ENCODE results near the gene TMPRSS7.

The TMPRSS7 gene

DNA sequence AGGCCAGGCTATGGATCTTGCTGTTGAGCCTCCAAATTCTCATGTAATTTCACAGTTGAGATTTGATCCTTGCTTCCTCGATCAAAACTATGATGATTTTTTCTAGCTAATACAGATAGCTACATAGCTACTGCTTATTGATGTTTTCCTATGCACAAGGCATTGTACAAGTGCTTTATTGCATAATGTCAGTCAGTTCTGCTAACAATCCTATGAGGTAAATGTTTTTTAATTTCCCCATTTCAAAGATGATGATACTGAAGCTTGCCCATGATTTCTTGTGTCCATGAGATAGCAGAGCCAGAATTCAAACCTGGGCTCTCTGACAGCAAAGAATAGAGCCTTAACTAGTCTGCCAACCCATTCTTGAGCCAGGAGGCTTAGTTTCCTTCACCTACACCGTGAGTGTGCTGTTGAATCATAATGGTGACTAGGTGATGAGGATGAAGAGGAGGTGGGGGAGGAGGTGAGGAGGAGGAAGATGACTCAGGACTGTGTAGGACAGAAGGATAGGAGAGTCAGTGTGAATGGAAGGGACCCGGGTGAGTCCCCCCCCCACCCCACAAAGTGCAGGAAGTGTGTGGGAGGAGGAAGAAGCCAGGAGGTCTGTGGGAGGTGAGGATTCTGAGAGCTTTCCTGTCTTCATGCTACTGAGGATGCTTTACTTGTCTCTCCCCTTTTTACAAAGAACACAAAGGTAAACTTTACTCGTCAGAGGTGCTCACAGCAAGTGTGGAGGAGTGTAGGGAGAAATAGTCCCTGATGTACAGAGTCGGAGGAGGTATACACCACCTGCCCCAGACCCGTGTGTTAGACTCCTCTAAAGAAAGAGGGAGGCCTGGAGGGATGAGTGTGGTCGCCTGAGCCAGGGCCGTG lies 32.2 kb upstream of the TMPRSS7 start:
- H3K27me3 ChIP-seq (ENCODE audit: control insufficient read depth in 1 of 2, insufficient read depth in 2 of 2, low read length in 2 of 2) = peaks cover 4 to 11% of the 10 kb centered on the region in 2 donors
- H3K9me3 ChIP-seq (ENCODE audit: control insufficient read depth in 1 of 2, low read length in 2 of 2) = no peaks in the 10 kb centered on the region
- no peak overlapping the region for H3K9ac ChIP-seq (ENCODE audit: low read depth in 1 of 2, low read length in 2 of 2)
- H3K4me3 ChIP-seq (ENCODE audit: low read depth in 1 of 2, low read length in 2 of 2) = no peak overlapping the region
- H3K27ac ChIP-seq (ENCODE audit: low read depth, low read length) = no peak overlapping the region
- H3K36me3 ChIP-seq (ENCODE audit: control insufficient read depth in 1 of 2, insufficient read depth in 2 of 2, low read length in 2 of 2) = no peaks in the 10 kb centered on the region
- peaks cover 8 to 18% of the 10 kb centered on the region in 2 donors for H3K4me1 ChIP-seq (ENCODE audit: control insufficient read depth in 1 of 2, insufficient read depth in 2 of 2, low read length in 2 of 2)

DNA sequence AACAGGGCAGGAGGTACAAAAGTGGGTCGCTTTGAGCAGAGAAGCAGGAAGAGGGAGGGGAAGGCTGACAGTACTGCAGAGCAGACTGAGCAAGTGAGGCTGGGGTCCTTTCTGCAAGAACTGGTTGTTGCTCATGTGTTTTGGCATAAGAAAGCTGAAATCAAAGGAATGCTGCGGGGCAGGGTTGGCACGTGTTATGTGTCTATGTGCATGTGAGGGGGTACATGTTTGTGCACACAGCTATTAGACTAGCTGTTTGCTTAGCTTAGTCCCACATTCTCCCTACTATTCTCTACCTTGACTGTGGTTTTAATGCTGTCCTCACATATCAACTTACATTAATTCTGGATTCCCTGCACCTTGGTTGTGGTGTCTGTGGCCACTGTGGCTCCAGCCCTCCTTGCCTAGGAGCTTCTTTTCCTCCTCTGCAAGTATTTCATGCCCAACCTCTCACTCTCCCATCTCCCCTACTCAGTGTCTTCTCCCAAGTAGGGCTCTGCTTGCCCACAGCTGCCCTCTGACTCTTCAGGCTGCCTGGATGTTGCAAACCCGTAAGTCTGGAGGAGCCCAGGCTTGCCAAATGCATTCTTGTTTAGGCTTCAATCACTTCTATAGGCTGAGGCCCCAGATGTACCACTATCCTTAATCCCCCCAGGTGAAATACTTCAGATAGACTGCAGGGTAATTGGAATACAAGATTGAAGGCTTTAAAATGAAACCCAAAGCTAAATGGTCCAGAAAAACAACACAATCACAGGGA lies 31.0 kb upstream of the TMPRSS7 start:
- no peaks in the 10 kb centered on the region for H3K9me3 ChIP-seq (ENCODE audit: control insufficient read depth in 1 of 2, low read length in 2 of 2)
- H3K4me3 ChIP-seq (ENCODE audit: low read depth in 1 of 2, low read length in 2 of 2) = no peak overlapping the region
- no peak overlapping the region for H3K27ac ChIP-seq (ENCODE audit: low read depth, low read length)
- H3K4me1 ChIP-seq (ENCODE audit: control insufficient read depth in 1 of 2, insufficient read depth in 2 of 2, low read length in 2 of 2) = peaks cover 6 to 16% of the 10 kb centered on the region in 2 donors
- no peaks in the 10 kb centered on the region for H3K36me3 ChIP-seq (ENCODE audit: control insufficient read depth in 1 of 2, insufficient read depth in 2 of 2, low read length in 2 of 2)
- peaks cover 2 to 9% of the 10 kb centered on the region in 2 donors for H3K27me3 ChIP-seq (ENCODE audit: control insufficient read depth in 1 of 2, insufficient read depth in 2 of 2, low read length in 2 of 2)
- H3K9ac ChIP-seq (ENCODE audit: low read depth in 1 of 2, low read length in 2 of 2) = no peak overlapping the region

DNA sequence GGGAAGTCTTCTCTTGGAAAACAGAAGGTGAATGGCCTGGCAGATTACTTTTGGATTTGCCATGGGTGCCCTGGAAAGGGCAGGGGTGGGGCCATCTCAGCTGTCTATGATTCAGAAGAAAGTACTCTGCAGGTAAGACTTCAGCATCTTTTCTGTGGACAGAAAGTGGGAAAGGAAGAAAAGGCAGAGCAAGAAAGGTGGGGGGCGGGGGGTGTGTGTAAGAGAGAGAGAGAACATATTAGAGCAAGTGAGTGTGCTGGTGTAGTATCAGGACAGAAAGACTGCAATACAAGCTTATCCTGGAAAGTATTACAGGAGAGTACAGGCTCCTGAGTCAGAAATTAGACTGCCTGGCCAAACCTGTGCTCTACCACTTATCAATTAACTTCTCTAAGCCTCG lies 30.3 kb upstream of the TMPRSS7 start:
- Histone ChIP-seq H3K27me3 (ENCODE audit: control insufficient read depth in 1 of 2, insufficient read depth in 2 of 2, low read length in 2 of 2) (peaks cover 0 to 6% of the 10 kb centered on the region in 2 donors), H3K9me3 (ENCODE audit: control insufficient read depth in 1 of 2, low read length in 2 of 2) (no peaks in the 10 kb centered on the region), H3K27ac (ENCODE audit: low read depth, low read length) (no peak overlapping the region), H3K4me3 (ENCODE audit: low read depth in 1 of 2, low read length in 2 of 2) (no peak overlapping the region), H3K9ac (ENCODE audit: low read depth in 1 of 2, low read length in 2 of 2) (no peak overlapping the region), H3K36me3 (ENCODE audit: control insufficient read depth in 1 of 2, insufficient read depth in 2 of 2, low read length in 2 of 2) (no peaks in the 10 kb centered on the region), H3K4me1 (ENCODE audit: control insufficient read depth in 1 of 2, insufficient read depth in 2 of 2, low read length in 2 of 2) (peaks cover 0 to 9% of the 10 kb centered on the region in 2 donors)

DNA sequence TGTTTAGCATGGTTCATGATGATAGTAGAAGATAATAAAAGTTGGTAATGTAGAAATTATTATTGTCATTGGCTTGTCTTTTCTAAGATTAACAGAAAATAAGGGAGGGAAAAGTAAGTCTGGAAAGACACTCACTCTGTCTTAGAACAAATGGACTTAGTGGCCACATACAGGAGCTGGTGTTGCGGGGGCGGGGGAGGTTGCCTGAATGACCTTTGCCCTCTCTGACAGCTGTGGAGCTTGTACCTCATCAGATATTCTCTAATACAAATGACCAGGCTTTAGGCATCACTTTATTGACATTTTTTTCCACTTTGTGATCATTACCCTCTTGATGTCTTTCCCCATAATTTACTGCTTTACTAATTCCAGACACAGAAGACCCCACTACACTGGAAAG lies 29.9 kb upstream of the TMPRSS7 start:
- Histone ChIP-seq H3K27ac (ENCODE audit: low read depth, low read length) (no peak overlapping the region), H3K36me3 (ENCODE audit: control insufficient read depth in 1 of 2, insufficient read depth in 2 of 2, low read length in 2 of 2) (no peaks in the 10 kb centered on the region)

DNA sequence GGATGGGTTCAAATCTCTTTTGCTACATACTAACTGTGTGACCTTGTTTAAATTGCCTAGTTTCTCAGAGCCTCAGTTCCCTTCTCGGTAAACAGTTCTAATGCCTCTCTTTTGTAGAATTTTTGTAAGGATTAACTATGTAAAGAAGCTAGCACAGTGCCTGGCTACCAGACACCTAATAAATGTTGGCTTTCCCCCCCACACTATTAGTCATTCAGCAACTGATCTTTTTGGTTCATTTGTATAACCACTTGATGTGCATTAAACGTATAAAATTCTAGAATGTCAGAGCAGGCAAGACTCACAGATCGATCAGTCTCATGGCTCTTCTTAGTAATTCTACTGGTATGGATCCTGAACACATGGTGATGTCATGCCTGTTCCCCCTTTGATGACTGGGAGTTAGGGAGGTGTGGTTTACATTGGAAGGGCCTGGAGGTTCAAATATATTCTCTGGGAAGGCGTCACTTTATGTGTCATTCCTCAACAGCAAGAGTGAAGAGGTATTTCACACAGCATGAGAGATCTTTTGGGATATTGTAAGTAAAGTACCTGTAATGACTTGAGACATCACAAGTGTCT lies 29.4 kb upstream of the TMPRSS7 start:
- Histone ChIP-seq H3K36me3 (ENCODE audit: control insufficient read depth in 1 of 2, insufficient read depth in 2 of 2, low read length in 2 of 2) (no peaks in the 10 kb centered on the region), H3K4me1 (ENCODE audit: control insufficient read depth in 1 of 2, insufficient read depth in 2 of 2, low read length in 2 of 2) (peaks cover 0 to 5% of the 10 kb centered on the region in 2 donors), H3K27me3 (ENCODE audit: control insufficient read depth in 1 of 2, insufficient read depth in 2 of 2, low read length in 2 of 2) (no peaks in the 10 kb centered on the region), H3K4me3 (ENCODE audit: low read depth in 1 of 2, low read length in 2 of 2) (no peak overlapping the region), H3K9me3 (ENCODE audit: control insufficient read depth in 1 of 2, low read length in 2 of 2) (no peaks in the 10 kb centered on the region), H3K9ac (ENCODE audit: low read depth in 1 of 2, low read length in 2 of 2) (no peak overlapping the region), H3K27ac (ENCODE audit: low read depth, low read length) (no peak overlapping the region)

More for the DNA sequence above, 29.9 kb upstream of the TMPRSS7 start:
- Histone ChIP-seq H3K4me3 (ENCODE audit: low read depth in 1 of 2, low read length in 2 of 2) (no peak overlapping the region), H3K9ac (ENCODE audit: low read depth in 1 of 2, low read length in 2 of 2) (no peak overlapping the region), H3K27me3 (ENCODE audit: control insufficient read depth in 1 of 2, insufficient read depth in 2 of 2, low read length in 2 of 2) (peaks cover 0 to 2% of the 10 kb centered on the region in 2 donors), H3K9me3 (ENCODE audit: control insufficient read depth in 1 of 2, low read length in 2 of 2) (no peaks in the 10 kb centered on the region), H3K4me1 (ENCODE audit: control insufficient read depth in 1 of 2, insufficient read depth in 2 of 2, low read length in 2 of 2) (peaks cover 0 to 5% of the 10 kb centered on the region in 2 donors)

DNA sequence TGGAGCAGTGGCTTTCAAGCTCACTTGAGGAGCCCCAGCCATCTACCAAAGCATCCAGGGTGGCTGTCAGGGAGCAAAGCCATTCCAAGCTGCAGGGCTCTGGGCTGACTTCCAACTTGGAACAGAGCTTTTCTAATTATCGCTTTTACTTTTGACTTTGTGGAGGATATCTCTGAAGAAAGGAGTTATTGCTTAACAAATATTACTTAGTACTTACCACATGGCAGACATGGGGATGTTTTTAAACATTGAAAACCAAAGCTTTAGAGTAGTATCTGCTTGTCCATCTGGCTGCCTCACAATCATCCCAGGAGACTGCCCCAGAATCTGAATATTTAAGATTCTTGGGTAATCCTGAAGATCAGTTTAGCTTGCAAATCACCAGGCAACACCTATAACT lies 26.9 kb upstream of the TMPRSS7 start:
- H3K9ac ChIP-seq (ENCODE audit: low read depth in 1 of 2, low read length in 2 of 2) = no peak overlapping the region
- no peak overlapping the region for H3K27ac ChIP-seq (ENCODE audit: low read depth, low read length)
- no peaks in the 10 kb centered on the region for H3K36me3 ChIP-seq (ENCODE audit: control insufficient read depth in 1 of 2, insufficient read depth in 2 of 2, low read length in 2 of 2)
- no peaks in the 10 kb centered on the region for H3K9me3 ChIP-seq (ENCODE audit: control insufficient read depth in 1 of 2, low read length in 2 of 2)
- no peaks in the 10 kb centered on the region for H3K27me3 ChIP-seq (ENCODE audit: control insufficient read depth in 1 of 2, insufficient read depth in 2 of 2, low read length in 2 of 2)
- no peak overlapping the region for H3K4me3 ChIP-seq (ENCODE audit: low read depth in 1 of 2, low read length in 2 of 2)
- peaks cover 0 to 5% of the 10 kb centered on the region in 2 donors for H3K4me1 ChIP-seq (ENCODE audit: control insufficient read depth in 1 of 2, insufficient read depth in 2 of 2, low read length in 2 of 2)

DNA sequence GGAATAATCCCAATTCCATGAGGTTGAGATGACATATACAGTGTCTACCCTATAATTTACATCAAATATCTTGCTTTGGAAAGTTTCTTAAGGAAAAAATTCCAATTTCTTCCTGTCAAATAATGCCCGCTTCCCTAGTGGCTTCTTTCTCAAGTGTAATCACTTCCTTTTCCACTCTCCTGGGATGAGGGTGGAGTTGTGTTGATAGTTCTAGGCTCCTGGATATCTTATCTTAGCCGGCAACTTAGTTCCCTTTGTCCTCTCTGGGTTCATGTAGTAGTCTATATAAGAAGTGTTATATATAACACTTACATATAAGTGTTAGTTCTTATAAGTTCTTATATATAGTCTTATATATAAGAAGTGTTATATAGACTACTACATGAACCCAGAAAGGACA lies 24.9 kb upstream of the TMPRSS7 start:
- Histone ChIP-seq H3K4me3 (ENCODE audit: low read depth in 1 of 2, low read length in 2 of 2) (no peak overlapping the region), H3K9ac (ENCODE audit: low read depth in 1 of 2, low read length in 2 of 2) (no peak overlapping the region), H3K36me3 (ENCODE audit: control insufficient read depth in 1 of 2, insufficient read depth in 2 of 2, low read length in 2 of 2) (no peaks in the 10 kb centered on the region), H3K27ac (ENCODE audit: low read depth, low read length) (no peak overlapping the region), H3K9me3 (ENCODE audit: control insufficient read depth in 1 of 2, low read length in 2 of 2) (no peaks in the 10 kb centered on the region), H3K4me1 (ENCODE audit: control insufficient read depth in 1 of 2, insufficient read depth in 2 of 2, low read length in 2 of 2) (peaks cover 4 to 9% of the 10 kb centered on the region in 2 donors), H3K27me3 (ENCODE audit: control insufficient read depth in 1 of 2, insufficient read depth in 2 of 2, low read length in 2 of 2) (no peaks in the 10 kb centered on the region)

DNA sequence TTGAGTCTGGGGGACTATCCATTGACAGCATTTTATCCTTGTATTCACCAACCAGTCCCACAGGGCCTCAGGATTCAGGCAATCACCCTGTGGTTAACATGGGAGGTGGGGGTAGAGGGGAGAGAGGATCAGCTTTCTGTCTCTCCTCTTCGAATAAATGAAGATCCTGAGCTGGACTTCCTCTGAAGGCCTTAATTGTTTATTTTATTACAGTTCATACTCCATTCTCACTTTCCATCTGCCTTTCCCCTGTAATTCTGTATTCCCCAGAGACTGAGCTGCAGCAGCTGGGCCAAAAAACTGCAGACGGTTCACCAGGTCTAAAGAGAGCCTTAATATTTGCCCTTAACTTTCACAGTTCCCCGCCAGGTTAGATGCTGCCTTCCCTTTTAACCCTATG lies 23.9 kb upstream of the TMPRSS7 start:
- H3K27me3 ChIP-seq (ENCODE audit: control insufficient read depth in 1 of 2, insufficient read depth in 2 of 2, low read length in 2 of 2) = no peaks in the 10 kb centered on the region
- peaks cover 4 to 6% of the 10 kb centered on the region in 2 donors for H3K4me1 ChIP-seq (ENCODE audit: control insufficient read depth in 1 of 2, insufficient read depth in 2 of 2, low read length in 2 of 2)
- H3K9me3 ChIP-seq (ENCODE audit: control insufficient read depth in 1 of 2, low read length in 2 of 2) = no peaks in the 10 kb centered on the region
- H3K27ac ChIP-seq (ENCODE audit: low read depth, low read length) = no peak overlapping the region
- H3K9ac ChIP-seq (ENCODE audit: low read depth in 1 of 2, low read length in 2 of 2) = no peak overlapping the region
- no peak overlapping the region for H3K4me3 ChIP-seq (ENCODE audit: low read depth in 1 of 2, low read length in 2 of 2)
- no peaks in the 10 kb centered on the region for H3K36me3 ChIP-seq (ENCODE audit: control insufficient read depth in 1 of 2, insufficient read depth in 2 of 2, low read length in 2 of 2)

DNA sequence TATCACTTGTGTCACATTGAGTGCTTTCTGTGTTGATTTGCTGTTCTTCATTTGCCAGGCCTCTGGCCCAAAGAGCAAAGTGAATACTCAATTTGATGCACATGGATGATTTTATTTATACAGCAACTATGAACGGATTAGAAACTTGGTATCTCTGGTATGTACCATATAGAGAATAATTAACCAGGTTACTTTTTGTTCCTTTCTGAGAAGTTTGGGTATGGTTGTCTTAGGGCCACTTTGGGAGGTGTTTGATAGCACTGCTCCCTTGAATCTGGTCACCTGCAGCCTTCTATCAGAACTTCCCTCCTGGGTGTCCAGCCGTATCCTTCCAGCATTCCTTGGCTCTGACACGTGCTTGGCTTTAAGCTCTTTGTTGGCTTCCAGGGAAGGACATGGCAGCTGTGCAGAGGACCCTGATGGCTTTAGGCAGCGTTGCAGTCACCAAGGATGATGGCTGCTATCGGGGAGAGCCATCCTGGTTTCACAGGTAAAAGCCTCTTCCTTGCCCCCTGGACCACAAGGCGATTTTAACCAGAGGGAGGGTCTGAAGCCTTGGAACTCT lies 23.1 kb upstream of the TMPRSS7 start:
- Histone ChIP-seq H3K4me1 (ENCODE audit: control insufficient read depth in 1 of 2, insufficient read depth in 2 of 2, low read length in 2 of 2) (peaks cover 4 to 6% of the 10 kb centered on the region in 2 donors), H3K4me3 (ENCODE audit: low read depth in 1 of 2, low read length in 2 of 2) (no peak overlapping the region), H3K27me3 (ENCODE audit: control insufficient read depth in 1 of 2, insufficient read depth in 2 of 2, low read length in 2 of 2) (no peaks in the 10 kb centered on the region), H3K9ac (ENCODE audit: low read depth in 1 of 2, low read length in 2 of 2) (no peak overlapping the region), H3K9me3 (ENCODE audit: control insufficient read depth in 1 of 2, low read length in 2 of 2) (no peaks in the 10 kb centered on the region), H3K27ac (ENCODE audit: low read depth, low read length) (no peak overlapping the region), H3K36me3 (ENCODE audit: control insufficient read depth in 1 of 2, insufficient read depth in 2 of 2, low read length in 2 of 2) (no peaks in the 10 kb centered on the region)
